Loucy (cell line): ENCODE measurements around the gene BCAT1.

ENCODE experiments used
- H2AFZ ChIP-seq: fragments of 200-600 bp; sonication (generic); 2 replicates; pipeline ENCODE4 v1.6.0; 2016; ENCODE audit warnings: antibody characterized with exemption, mild to moderate bottlenecking, low read length, moderate library complexity
- H3F3A ChIP-seq: fragments of 200-600 bp; 2 replicates; pipeline ENCODE4 v1.6.0; 2016; ENCODE audit warnings: antibody characterized with exemption, low read depth, mild to moderate bottlenecking
- H3K27me3 ChIP-seq: fragments of 200-600 bp; sonication (generic); 2 replicates; pipeline ENCODE4 v1.6.1; 2014; ENCODE audit warnings: low read length, mild to moderate bottlenecking; ENCODE audit not compliant: insufficient read depth, poor library complexity, severe bottlenecking
- H3K36me3 ChIP-seq: fragments of 200-600 bp; sonication (generic); 2 replicates; pipeline ENCODE4 v1.6.1; 2016; ENCODE audit warnings: low read length; ENCODE audit not compliant: insufficient read depth
- H3K4me1 ChIP-seq: fragments of 200-600 bp; sonication (generic); 2 replicates; pipeline ENCODE4 v1.5.1; 2014; ENCODE audit warnings: low read length, mild to moderate bottlenecking; ENCODE audit not compliant: insufficient read depth, poor library complexity, severe bottlenecking
- H3K4me2 ChIP-seq: fragments of 200-600 bp; sonication (generic); 2 replicates; pipeline ENCODE4 v1.6.0; 2014; ENCODE audit warnings: antibody characterized with exemption, low read length, low read depth, mild to moderate bottlenecking; ENCODE audit not compliant: poor library complexity, severe bottlenecking
- H3K4me3 ChIP-seq: fragments of 200-600 bp; sonication (generic); 2 replicates; pipeline ENCODE4 v1.5.1; 2014; ENCODE audit warnings: low read length, mild to moderate bottlenecking, mixed read lengths; ENCODE audit not compliant: poor library complexity, severe bottlenecking
- H3K79me2 ChIP-seq: fragments of 200-600 bp; sonication (generic); 2 replicates; pipeline ENCODE4 v1.6.1; 2014; ENCODE audit warnings: low read length; ENCODE audit not compliant: insufficient read depth
- H3K9ac ChIP-seq: fragments of 200-600 bp; sonication (generic); 2 replicates; pipeline ENCODE4 v1.6.0; 2014; ENCODE audit warnings: mild to moderate bottlenecking, low read depth, low read length, moderate library complexity; ENCODE audit not compliant: poor library complexity, severe bottlenecking
- H3K9me2 ChIP-seq: fragments of 200-600 bp; sonication (generic); replicated peaks from 2 replicates; pipeline ENCODE4 v1.6.1; 2016; ENCODE audit warnings: low read depth, low read length, mixed read lengths
- H3K9me3 ChIP-seq: fragments of 200-600 bp; sonication (generic); 2 replicates; pipeline ENCODE4 v1.6.1; 2014; ENCODE audit warnings: mild to moderate bottlenecking, antibody characterized with exemption, low read length, low read depth; ENCODE audit not compliant: insufficient read depth
- H4K20me1 ChIP-seq: fragments of 200-600 bp; sonication (generic); 2 replicates; pipeline ENCODE4 v1.6.0; 2014; ENCODE audit warnings: antibody characterized with exemption, low read length, mild to moderate bottlenecking; ENCODE audit not compliant: insufficient read depth, poor library complexity, severe bottlenecking
- EZH2phosphoT487 ChIP-seq: fragments of 200-600 bp; IDR thresholded peaks from 2 replicates; pipeline ENCODE4 v1.6.1; 2018; ENCODE audit warnings: antibody characterized with exemption, mild to moderate bottlenecking, moderate library complexity, borderline replicate concordance
- TF ChIP-seq, protein P1 (sequence below): fragments of 200-600 bp; sonication (generic); conservative IDR thresholded peaks from 2 replicates; pipeline ENCODE4 v1.5.1; 2014; ENCODE audit warnings: mild to moderate bottlenecking, antibody characterized with exemption, low read length

Gene BCAT1

DNA sequence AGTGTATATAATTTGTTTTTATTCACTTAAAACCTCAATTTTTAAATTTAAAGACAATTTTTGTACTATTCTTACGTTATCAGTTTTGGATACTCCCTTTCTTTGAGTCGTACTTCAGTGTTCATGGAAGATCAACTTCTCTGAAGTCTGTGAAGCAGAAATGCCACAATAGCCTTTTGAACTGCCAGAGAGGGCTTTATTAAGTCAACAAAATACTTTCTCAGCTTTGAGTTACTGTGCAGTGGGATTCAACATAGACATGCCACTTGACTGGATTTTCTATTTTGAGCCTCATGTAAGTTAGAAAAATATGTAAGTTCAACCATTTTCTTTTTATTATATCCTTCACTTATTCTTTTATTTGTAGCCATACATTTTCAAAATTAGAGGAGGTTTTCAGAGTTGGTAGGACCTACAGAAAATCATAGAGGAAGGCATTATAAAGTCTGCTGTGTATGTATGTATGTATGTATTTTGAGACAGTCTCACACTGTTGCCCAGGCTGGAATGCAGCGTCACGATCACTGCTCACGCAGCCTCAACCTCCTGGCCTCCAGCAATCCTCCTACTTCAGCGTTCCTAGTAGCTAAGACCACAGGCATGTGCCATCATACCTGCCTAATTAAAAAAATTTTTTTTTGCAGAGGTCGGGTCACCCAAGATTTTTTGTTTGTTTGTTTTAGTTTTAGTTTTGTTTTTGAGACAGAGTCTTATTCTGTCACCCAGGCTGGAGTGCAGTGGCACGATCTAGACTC, 31.3 kb upstream of the BCAT1 start:
- Histone ChIP-seq H3K27me3 (no peaks in the 10 kb centered on the region), H3K79me2 (no peaks in the 10 kb centered on the region), H4K20me1 (no peaks in the 10 kb centered on the region), H3K9ac (no peak overlapping the region), H3K4me1 (no peaks in the 10 kb centered on the region), H3K4me2 (no peak overlapping the region), H3K4me3 (no peak overlapping the region), H3K9me3 (peaks cover 3% of the 10 kb centered on the region; the same call in 1 of the 2 replicates), H3K36me3 (no peaks in the 10 kb centered on the region), H3F3A (no peaks in the 10 kb centered on the region; the same call in 1 of the 2 replicates), H2AFZ (no peak overlapping the region), H3K9me2 (no peaks in the 10 kb centered on the region)
- TF ChIP-seq, protein P1, sequence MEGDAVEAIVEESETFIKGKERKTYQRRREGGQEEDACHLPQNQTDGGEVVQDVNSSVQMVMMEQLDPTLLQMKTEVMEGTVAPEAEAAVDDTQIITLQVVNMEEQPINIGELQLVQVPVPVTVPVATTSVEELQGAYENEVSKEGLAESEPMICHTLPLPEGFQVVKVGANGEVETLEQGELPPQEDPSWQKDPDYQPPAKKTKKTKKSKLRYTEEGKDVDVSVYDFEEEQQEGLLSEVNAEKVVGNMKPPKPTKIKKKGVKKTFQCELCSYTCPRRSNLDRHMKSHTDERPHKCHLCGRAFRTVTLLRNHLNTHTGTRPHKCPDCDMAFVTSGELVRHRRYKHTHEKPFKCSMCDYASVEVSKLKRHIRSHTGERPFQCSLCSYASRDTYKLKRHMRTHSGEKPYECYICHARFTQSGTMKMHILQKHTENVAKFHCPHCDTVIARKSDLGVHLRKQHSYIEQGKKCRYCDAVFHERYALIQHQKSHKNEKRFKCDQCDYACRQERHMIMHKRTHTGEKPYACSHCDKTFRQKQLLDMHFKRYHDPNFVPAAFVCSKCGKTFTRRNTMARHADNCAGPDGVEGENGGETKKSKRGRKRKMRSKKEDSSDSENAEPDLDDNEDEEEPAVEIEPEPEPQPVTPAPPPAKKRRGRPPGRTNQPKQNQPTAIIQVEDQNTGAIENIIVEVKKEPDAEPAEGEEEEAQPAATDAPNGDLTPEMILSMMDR, result no peak
- TF ChIP-seq EZH2phosphoT487, result no peak

DNA sequence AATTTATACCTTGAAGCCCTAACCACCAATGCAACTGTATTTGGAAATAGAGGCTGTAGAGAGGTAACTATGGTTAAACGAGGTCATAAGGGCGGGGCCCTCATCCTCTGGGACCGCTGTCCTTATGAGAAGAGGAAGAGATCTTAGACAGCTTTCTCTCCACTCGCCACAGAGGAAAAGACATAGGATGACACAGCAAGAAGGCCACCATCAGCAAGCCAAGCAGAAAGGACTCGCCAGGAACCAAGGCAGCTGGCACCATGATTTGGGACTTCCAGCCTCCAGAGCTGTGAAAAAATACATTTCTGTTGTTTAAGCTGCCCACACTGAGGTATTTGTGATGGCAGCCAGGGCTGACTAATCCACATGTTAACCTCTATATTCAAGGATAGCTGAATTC, 30.4 kb upstream of the BCAT1 start:
- TF ChIP-seq, protein P1, result no peak
- TF ChIP-seq EZH2phosphoT487, result no peak
- no peaks in the 10 kb centered on the region for H4K20me1 ChIP-seq
- H3K9me3 ChIP-seq, result peaks cover 3% of the 10 kb centered on the region; the same call in 1 of the 2 replicates
- H2AFZ ChIP-seq, result no peak overlapping the region
- H3K36me3 ChIP-seq, result no peaks in the 10 kb centered on the region
- no peaks in the 10 kb centered on the region for H3K9me2 ChIP-seq
- no peak overlapping the region for H3K4me3 ChIP-seq
- H3K4me1 ChIP-seq, result no peaks in the 10 kb centered on the region
- H3F3A ChIP-seq, result no peaks in the 10 kb centered on the region; the same call in 1 of the 2 replicates
- H3K27me3 ChIP-seq, result no peaks in the 10 kb centered on the region
- H3K4me2 ChIP-seq, result no peak overlapping the region
- H3K79me2 ChIP-seq, result no peaks in the 10 kb centered on the region
- H3K9ac ChIP-seq, result no peak overlapping the region

DNA sequence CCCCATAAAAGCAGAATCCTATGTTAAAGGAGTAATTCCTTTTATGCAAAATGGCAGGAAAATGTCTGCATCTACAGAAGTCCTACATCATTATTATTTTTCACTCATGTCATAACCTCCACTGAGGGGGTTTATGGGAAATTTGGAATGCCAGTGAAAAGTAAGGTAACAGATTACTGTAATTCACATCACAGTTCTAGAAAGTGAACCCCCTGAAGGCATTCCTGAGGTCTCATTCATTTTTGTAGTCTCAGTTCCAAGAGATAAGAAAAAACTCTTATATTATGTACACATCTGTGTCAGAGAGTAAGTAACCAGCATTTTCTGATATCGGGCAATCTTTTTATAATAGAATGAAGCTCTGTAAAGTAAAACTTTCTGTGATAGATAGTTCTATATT, 28.8 kb upstream of the BCAT1 start:
- no peaks in the 10 kb centered on the region for H3K27me3 ChIP-seq
- no peaks in the 10 kb centered on the region for H3K9me2 ChIP-seq
- H3K9ac ChIP-seq, result no peak overlapping the region
- no peak overlapping the region for H3K4me3 ChIP-seq
- H2AFZ ChIP-seq, result no peak overlapping the region
- no peak overlapping the region for H3K4me2 ChIP-seq
- no peak for TF ChIP-seq EZH2phosphoT487
- TF ChIP-seq, protein P1, result no peak
- peaks cover 3% of the 10 kb centered on the region; the same call in 1 of the 2 replicates for H3K9me3 ChIP-seq
- H3K4me1 ChIP-seq, result no peaks in the 10 kb centered on the region
- H3K36me3 ChIP-seq, result no peaks in the 10 kb centered on the region
- no peaks in the 10 kb centered on the region for H4K20me1 ChIP-seq
- H3K79me2 ChIP-seq, result no peaks in the 10 kb centered on the region
- no peaks in the 10 kb centered on the region; the same call in 1 of the 2 replicates for H3F3A ChIP-seq
